Retina (tissue), 1 donor: Measurements from ENCODE around the gene KISS1R.
A peak's percentile ranks its signal among the peaks of the same experiment; 100 is the strongest.

Experiments
- DNase-seq: peaks from one replicate; pipeline ENCODE4 v3.0.0-alpha.2; 2016

Gene KISS1R

GRCh38 chr19:925087-925525 lies 8.0 kb downstream of the KISS1R start:
- no peak for DNase-seq

DNA sequence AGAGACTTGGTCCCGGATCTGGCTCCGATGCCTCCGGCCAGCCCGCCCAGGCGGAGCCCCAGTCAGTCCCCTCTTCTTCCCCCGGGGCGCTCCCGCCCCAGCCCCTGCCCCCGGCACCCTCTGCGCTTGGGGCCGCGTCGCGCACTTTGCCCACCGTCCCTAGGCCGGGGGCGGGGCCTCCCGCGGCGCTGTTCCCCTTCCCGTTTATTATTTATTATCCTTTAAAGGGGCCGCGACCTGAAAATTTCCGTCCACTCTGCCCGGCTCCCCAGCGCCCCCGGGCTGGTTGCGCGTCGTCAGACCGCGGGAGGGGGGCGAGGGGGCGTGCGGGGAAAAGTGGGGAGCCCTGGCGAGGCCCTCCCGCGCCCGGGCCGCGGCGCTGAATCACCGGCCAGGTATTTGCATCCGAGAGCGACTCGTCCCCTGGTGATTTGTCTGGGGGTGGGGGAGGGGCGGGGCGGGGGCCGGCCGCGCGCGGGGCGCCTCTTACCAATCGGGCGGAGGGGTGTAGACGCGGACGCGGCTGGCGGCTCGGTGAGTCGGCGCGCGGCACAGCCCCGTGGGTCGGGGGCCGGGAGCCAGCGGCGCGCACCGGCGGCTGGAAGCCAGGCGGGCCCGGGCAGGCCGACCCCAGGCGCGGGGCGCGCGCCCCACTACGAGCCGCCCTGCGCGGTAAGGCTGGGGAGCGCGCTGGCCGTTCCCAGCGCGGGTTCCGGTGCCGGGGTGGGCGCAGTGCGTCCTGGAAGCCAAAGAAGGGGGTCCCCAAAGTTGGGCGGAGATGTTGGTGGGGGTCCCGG lies 8.6 kb downstream of the KISS1R start, which contains the start of gene ARID3A:
Gene ARID3A (plus strand): TSS at position 510 of the 797 bp plus-strand sequence. CDS start 3,494 bp downstream, outside the sequence.
- peak; percentile 92 for DNase-seq

DNA sequence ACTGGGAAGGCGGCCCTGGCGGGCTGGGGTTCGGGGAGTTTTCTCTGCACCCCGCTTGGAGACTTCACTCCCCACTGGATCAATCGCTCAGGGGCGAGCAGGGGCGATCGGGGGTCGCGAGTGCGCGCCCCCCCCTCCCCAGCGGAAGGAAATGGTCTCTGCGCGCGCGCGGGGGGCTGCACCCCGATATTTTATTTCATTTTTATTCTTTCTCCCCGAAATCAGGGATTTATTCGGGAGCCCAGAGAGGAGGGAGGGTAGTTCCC lies 9.1 kb downstream of the KISS1R start:
- peak; percentile 63 for DNase-seq

DNA sequence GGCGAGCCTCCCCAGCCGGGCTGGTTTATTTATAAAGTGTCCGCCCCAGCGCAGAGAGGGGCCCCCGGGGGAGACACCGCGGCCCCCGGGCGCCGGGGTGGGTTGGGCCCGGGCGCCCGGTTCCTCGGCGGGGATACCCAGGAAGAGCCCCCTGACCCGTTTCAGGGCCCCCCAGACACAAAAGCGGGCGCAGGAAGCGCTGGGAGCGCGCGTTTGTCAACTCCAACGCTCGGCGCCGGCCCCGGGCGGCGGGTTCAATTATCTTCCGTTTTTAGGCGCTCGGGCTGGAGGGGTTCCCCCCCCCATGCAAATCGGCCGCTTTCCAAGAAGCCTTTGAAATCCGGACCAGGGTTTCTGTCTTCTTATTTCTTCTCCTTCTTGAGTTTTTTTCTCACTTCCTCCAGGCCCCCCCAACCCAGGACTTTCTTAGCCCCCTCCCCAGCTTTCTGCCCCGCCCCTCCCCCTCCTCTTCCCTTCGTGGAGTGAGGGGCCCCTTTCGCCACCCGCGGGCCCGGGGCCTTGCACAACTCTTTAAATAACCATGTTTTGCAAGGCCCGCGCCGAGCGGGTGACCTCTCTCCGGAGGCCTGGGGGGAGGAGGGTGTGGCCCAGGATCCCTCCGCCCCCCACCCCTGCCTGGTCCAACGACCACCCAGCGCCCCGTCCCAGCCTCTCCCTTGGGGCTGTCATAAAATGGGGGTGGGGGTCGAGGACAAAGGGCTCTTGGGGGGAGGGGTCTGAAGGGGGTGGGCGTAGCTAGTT lies 9.6 kb downstream of the KISS1R start:
- peak; percentile 60 for DNase-seq

GRCh38 chr19:927351-927779 lies 10.2 kb downstream of the KISS1R start:
- DNase-seq = no peak

DNA sequence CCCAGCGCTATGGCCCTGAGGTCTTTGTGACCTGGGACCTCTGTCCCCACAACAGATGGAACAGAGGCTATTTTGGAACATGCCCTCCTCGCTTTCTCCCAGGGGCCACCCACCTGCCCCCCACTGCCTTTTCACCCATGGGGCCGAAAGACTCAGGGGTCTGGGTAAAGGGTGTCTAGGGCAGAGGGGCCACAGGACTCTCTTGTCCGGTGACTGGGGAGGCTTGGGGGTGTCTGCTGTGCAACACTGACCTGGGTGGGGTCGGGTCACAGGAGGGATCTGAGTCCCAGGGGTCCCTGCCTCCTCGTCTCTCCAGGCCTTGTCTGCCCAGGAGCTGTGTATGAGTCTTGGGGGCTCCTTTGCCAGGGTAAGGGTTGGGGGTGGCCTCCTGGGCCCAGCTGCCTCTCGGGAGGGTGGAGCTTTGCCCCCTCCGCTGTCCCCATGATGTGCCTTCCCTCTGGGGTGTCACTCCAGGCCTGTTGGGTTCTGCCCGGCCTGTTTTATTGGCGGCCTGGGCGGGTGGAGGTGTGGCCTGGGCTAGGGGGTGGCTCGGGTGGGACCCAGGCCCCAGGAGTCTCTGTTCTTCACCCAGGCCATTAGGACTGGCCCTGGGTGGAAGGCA lies 10.8 kb downstream of the KISS1R start:
- no peak for DNase-seq

- DNase-seq = no peak
Observed at GRCh38 chr19:928471-929202, 11.5 kb downstream of the KISS1R start.

- DNase-seq = no peak
Observed at GRCh38 chr19:929203-929890, 12.2 kb downstream of the KISS1R start.

DNA sequence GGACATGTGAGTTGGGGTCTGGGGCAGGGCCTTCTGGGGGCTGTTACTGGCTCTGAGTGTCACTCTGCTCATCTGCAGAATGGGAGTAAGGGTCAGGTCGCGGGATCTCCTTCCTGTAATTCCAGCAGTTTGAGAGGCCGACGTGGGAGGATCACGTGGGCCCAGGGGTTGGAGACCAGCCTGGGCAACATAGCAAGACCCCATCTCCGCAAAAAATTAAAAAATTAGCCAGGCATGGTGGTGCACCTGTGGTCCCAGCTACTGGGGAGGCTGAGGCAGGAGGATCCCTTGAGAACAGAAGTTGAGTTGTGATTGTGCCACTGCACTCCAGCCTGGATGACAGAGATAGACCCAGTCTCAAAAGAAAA lies 12.7 kb downstream of the KISS1R start:
- DNase-seq = no peak

- DNase-seq = no peak
Observed at GRCh38 chr19:931860-932647, 14.9 kb downstream of the KISS1R start.

GRCh38 chr19:932648-933552 lies 15.8 kb downstream of the KISS1R start:
- peak; percentile 44 for DNase-seq

DNA sequence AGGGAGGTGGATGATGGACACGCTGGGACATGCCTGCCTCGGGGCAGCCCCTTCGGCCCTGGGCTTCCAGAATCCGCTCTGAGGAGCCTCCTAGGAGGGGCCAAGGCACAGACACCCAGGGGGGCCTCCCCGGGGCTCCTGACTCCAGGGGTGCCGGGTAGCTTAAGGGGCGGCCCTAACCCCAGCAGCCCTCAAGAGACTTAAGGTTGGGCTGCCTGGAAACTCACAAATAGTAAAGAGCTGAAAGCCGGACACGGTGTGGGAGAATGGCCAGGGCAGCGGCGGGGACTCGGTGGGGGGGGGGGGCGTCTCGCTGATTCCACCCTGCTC lies 16.4 kb downstream of the KISS1R start:
- no peak for DNase-seq

- no peak for DNase-seq
Observed at GRCh38 chr19:934197-934840, 17.2 kb downstream of the KISS1R start.

DNA sequence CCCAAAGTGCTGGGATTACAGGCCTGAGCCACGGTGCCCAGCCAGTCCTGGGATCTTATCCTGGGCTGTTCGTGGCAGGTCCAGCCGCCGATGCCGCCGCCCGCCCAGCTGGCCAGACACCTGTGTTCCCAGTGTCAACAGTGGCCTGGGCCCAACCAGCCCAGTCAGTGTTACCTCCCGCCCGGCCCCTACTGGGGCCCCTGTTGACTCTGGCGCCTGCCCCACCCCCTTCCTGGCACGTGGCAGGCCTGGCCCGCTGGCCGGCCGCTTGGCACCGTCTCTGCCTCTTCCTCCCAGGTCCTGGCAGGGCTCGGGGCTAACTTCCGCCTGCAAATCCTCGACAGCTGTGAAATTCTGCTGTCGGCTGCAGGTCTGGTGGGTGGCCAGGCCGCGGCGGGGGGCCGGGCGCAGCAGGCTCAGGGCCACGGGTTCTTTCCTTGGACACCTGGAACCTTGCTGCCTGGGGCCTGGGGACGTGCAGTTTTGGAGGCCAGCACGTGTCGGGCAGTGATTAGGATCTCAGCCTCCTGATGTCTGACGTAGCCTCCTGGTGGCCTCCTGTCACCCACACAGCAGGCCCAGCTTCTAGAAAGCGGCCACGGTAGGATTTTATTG lies 17.8 kb downstream of the KISS1R start:
- DNase-seq = no peak

DNA sequence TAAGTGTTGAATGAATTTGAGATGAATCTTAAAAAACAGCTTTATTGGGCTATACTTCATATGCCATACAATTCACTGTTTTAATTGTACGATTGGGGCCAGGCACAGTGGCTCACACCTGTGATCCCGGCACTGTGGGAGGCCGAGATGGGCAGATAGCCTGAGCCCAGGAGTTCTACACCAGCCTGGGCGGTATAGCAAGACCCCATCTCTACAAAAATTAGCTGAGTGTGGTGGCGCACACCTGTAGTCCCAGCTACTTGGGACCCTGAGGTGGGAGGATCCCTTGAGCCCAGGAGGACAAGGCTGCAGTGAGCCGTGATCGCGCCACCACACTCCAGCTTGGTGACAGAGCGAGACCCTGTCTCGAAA lies 19.0 kb downstream of the KISS1R start:
- no peak for DNase-seq

- no peak for DNase-seq
Observed at GRCh38 chr19:937259-937694, 20.1 kb downstream of the KISS1R start.

DNA sequence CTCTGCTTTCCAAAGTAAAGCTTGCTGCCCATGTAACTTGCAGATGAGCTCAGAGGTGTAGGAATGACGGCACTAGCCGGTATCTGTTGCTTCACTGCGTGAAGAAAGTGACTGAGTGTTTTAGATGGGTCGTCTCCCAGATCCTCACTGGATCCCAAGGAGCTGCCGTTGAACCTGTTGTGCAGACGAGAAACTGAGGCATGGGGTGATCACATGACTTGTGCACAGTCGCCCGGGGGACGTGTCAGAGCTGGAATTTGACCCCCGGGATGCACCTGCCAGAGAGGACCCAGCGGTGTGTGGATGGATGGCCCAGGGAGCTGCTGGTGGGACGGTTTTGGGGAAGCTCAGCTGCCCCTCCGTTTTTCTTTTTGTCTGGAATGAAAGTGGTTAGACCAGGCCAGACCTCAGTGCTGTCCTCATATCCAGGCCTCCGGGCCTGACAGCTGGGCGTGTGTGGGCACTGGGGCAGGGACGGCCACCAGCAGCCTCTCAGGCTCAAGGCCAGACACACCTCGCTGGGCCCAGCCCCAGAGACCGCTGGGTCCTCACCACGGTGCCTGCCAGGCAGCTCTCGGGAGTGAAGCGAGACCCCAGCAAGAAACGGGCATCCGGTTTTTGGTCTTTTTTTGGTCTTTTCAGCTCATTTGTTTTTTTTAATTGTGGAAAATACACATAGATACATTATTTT lies 21.2 kb downstream of the KISS1R start:
- no peak for DNase-seq

DNA sequence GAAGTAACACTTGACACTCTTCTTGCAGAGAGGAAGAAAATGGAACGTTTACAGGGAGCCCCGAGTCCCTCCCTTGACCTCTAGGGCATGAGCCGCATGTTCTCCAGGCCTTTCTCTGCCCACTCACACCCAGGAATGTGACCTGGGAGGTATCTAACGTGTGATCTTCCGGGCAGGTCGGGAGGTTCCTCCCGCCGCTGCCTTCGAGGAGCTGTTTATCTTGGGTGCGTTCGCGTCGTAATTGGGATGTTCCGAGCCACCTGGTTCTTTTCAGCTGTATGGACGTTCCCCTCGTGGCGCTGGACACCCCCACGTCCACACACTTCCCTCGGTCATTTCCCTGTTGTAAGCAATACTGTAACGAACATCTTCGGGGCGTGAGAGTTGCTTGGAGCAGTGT lies 22.3 kb downstream of the KISS1R start:
- no peak for DNase-seq

DNA sequence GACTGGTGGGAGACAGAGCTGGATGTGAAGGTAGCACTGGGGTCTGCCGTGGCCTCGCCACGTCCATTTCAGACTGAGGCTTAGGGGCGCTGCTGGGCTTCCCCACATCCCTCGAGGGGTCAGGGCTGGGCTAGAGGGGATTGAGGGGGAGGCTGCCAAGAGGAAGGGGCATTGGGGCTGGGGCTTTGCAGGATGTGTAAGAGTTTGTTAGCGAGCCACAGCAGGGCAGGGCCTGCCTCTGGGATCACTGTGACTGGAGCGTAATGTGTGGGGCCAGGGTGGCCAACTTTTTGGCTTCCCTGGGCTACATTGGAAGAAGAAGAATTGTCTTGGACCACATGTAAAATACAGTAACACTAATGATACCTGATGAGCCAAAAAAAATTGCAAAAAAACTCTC lies 22.8 kb downstream of the KISS1R start:
- DNase-seq = no peak
